NCI-H1092 (cell line): ENCODE results near the gene TTC36.
"Not testable (repeated sequence)": the region's sequence is repeated elsewhere in the genome, so short reads cannot be mapped to it uniquely, and the experiment has no call there.

Experiments used
- DNase-seq: peaks from one replicate; lab custom pipeline; 2025; lab: John Stamatoyannopoulos, UW

Gene TTC36, protein sequence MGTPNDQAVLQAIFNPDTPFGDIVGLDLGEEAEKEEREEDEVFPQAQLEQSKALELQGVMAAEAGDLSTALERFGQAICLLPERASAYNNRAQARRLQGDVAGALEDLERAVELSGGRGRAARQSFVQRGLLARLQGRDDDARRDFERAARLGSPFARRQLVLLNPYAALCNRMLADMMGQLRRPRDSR

DNA sequence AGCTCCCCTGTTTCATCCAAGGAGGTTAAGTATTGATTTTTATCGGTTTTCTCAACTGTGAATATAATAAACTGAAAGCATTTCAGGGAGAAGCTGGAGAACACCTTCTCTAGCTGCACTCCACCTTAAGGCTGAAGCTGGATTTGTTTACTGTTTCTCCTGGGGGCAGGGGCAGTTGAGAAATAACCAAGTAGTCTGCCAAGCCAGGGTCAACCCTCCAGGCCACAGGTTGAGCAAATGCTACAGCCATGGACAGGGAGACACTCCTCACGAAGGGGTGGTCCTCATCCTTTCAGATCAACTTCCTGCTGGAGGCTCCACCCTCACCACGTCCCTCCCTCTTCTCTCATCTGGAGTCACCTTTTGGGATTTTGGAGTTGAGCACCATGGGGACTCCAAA, at the start of gene TTC36:
Gene TTC36, plus strand, starts transcription at position 366 of the 400 bp plus-strand sequence. Its CDS starts 21 bp downstream, at position 387.
- DNase-seq, result no peak

DNA sequence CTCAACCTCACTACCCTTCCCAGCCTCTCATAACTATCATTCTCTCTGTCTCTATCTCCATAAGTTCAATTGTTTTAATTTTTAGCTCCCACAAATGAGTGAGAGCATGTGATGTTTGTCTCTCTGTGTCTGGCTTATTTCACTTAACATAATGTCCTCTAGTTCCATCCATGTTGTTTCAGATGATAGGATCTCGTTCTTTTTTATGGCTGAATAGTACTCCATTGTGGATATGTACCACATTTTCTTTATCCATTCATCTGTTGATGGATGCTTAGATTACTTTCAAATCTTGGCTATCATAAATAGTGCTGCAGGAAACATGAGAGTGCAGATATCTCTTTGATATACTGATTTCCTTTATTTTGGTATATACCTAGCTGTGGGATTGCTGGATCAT, 46.0 kb upstream of the TTC36 start:
- DNase-seq, result not testable (repeated sequence)

DNA sequence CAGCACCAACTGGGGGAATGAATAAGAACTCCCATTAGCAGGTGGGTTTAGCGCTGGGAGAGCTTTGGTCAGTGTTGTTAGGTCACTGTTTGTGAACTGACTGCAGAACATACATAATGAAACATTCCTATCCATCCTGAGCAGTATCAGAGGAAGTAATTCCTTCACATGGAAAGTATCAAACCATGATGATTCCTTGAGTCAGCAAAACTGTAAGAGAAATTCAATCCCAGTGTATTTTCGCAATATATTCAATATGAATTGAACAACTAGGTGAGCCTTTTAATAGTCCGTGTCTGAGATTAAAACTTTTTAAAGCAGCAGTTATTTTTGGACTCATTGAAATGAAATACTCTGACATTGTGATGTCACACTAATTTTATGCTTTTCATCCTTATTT, 42.9 kb upstream of the TTC36 start:
- DNase-seq, result no peak

DNA sequence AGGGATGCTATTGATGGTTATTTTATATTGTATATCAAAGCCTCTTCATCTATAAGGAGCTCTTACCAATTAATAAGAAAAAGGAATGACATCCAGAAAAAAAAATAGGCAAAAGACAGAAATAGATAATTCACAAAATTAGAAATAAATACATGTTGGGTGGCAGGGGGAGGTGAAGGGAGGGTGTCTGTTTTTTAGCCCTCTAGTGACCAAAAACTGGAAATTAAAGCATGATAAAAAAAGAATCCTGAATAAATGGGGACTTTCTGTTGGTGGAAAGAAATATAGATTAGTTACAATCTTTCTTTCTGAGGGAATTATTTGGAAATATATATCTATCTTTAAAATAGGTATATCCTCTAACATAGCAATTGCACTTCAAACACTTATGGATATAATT, 42.0 kb upstream of the TTC36 start:
- DNase-seq, result no peak

DNA sequence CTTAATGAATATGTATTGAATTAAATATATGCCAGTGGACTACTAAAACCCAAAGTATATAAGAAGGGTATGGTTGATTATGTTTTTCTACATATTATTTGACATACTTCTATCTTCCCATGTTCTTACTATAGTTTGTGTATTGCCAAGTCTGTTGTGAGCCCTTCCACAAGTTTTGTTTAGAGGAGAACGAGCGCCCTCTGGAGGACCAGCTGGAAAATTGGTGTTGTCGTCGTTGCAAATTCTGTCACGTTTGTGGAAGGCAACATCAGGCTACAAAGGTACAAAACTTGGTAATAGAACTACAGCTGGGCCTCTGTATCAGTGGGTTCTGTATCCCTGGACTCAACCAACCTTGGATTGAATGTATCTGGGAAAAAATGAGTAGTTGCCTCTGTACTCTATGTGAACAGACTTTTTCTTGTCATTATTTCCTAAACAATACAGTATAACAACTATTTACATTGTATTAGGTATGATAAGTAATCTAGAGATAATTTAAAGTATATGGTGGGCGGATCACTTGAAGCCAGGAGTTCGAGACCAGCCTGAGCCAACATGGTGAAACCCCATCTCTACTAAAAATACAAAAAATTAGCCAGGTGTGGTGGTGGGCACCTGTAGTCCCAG, 38.7 kb upstream of the TTC36 start:
- DNase-seq, result peak; percentile 53

DNA sequence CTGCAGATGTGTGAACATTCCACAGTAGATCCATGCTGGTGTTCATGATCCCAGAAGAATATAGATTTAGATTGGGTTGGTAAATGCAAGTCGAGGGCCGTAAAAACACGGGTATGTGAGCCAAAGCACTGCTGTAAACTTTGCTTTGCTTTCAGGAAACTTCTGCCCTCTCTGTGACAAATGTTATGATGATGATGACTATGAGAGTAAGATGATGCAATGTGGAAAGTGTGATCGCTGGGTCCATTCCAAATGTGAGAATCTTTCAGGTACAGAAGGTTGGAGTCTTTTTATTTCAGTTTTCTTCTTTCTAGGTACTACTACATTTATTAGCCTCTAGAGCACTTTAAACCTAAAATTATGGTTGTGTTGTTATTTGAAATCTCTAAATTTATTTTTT, 36.2 kb upstream of the TTC36 start:
- DNase-seq, result no peak

DNA sequence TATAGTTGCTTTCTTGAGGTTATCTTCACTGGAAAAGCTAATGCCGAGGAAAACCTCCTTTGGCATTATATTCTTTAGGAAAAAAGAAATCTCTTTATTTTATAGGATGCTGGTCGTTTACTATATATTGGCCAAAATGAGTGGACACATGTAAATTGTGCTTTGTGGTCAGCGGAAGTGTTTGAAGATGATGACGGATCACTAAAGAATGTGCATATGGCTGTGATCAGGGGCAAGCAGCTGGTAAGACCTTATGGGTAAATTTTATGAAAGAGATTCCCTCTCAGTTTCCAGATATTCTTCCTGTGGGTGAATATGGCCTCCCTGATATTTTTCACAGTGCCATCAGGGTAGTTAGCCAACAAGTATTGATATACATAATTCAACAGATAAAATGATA, 29.4 kb upstream of the TTC36 start:
- no peak for DNase-seq

DNA sequence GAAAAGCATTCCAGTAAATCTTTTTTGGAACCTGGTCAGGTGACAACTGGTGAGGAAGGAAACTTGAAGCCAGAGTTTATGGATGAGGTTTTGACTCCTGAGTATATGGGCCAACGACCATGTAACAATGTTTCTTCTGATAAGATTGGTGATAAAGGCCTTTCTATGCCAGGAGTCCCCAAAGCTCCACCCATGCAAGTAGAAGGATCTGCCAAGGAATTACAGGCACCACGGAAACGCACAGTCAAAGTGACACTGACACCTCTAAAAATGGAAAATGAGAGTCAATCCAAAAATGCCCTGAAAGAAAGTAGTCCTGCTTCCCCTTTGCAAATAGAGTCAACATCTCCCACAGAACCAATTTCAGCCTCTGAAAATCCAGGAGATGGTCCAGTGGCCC, 24.1 kb upstream of the TTC36 start:
- DNase-seq, result no peak

DNA sequence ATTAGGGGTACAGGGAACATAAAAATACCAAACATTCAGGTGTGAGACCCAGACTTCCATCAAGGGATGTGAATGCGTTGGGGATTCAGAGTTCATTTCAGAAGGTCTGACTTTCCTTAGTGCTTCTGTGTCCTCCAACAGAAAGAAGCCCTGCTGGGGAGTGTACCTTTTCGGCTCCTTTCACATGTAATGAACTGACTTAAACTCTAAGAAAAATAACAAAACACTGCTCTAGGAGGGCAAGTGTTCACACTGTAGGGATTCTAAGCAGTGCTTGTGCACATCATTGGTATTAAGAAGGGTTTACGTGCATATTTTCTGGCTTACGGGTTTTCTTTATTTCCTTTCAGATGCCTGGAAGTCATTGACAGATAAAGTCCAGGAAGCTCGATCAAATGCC, 15.7 kb upstream of the TTC36 start:
- no peak for DNase-seq

DNA sequence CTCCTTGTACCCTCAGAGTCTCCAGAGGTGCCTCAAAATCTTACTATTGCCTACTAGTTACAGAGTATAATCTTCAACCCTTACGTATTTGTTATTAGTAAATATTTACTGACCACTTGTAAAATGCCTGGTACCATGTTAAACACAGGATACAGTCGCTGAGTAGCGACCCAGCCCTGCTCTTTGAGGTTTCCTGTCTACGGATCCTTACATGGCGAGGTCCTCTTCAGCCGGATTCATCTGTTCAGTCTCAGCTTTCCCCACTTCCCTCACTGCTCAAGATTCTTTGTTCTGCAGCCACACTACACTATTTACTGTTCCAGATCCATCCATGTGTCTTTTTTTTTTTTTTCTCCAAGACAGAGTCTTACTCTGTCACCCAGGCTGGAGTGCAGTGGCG, 13.2 kb upstream of the TTC36 start:
- no peak for DNase-seq

DNA sequence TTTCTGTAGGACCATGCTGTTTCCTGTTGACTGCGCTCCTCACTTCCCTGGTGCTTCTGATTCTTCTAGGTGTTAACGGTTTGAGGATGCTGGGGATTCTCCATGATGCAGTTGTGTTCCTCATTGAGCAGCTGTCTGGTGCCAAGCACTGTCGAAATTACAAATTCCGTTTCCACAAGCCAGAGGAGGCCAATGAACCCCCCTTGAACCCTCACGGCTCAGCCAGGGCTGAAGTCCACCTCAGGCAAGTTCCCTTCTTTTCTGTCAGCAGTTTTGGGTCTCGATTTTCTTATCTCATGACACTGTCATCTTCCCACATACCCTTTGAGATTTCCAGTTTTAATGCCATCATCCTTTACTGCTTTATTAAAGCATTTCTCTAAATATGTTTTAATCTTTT, 7.7 kb upstream of the TTC36 start:
- DNase-seq, result no peak

DNA sequence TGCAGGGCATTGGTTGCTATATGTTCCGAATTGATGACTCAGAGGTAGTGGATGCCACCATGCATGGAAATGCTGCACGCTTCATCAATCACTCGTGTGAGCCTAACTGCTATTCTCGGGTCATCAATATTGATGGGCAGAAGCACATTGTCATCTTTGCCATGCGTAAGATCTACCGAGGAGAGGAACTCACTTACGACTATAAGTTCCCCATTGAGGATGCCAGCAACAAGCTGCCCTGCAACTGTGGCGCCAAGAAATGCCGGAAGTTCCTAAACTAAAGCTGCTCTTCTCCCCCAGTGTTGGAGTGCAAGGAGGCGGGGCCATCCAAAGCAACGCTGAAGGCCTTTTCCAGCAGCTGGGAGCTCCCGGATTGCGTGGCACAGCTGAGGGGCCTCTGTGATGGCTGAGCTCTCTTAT, 5.4 kb upstream of the TTC36 start:
- DNase-seq, result no peak

DNA sequence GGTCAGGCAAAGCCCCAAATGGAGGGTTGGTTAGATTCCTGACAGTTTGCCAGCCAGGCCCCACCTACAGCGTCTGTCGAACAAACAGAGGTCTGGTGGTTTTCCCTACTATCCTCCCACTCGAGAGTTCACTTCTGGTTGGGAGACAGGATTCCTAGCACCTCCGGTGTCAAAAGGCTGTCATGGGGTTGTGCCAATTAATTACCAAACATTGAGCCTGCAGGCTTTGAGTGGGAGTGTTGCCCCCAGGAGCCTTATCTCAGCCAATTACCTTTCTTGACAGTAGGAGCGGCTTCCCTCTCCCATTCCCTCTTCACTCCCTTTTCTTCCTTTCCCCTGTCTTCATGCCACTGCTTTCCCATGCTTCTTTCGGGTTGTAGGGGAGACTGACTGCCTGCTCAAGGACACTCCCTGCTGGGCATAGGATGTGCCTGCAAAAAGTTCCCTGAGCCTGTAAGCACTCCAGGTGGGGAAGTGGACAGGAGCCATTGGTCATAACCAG, 4.7 kb upstream of the TTC36 start:
- no peak for DNase-seq

DNA sequence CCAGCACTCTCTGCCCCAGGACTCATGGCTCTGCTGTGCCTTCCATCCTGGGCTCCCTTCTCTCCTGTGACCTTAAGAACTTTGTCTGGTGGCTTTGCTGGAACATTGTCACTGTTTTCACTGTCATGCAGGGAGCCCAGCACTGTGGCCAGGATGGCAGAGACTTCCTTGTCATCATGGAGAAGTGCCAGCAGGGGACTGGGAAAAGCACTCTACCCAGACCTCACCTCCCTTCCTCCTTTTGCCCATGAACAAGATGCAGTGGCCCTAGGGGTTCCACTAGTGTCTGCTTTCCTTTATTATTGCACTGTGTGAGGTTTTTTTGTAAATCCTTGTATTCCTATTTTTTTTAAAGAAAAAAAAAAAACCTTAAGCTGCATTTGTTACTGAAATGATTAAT, 2.9 kb upstream of the TTC36 start:
- no peak for DNase-seq

DNA sequence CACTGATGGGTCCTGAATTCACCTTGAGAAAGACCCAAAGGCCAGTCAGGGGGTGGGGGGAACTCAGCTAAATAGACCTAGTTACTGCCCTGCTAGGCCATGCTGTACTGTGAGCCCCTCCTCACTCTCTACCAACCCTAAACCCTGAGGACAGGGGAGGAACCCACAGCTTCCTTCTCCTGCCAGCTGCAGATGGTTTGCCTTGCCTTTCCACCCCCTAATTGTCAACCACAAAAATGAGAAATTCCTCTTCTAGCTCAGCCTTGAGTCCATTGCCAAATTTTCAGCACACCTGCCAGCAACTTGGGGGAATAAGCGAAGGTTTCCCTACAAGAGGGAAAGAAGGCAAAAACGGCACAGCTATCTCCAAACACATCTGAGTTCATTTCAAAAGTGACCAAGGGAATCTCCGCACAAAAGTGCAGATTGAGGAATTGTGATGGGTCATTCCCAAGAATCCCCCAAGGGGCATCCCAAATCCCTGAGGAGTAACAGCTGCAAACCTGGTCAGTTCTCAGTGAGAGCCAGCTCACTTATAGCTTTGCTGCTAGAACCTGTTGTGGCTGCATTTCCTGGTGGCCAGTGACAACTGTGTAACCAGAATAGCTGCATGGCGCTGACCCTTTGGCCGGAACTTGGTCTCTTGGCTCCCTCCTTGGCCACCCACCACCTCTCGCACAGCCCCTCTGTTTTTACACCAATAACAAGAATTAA, 2.4 kb upstream of the TTC36 start:
- DNase-seq, result no peak

DNA sequence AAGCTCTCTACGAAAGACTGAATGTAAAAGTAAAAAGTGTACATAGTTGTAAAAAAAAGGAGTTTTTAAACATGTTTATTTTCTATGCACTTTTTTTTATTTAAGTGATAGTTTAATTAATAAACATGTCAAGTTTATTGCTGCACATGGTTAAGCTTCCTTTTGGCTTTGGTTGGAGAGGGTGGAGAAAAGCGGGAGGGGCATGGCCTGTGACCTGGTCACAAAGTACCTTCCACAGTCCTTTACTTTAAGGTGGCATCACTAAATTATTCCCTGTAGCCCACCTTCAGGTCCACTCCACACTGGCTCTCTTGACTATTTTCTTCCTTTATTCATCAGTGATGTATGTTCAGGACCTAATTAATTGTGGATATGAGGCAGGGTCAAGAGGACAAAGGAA, 586 bp upstream of the TTC36 start:
- DNase-seq, result no peak

DNA sequence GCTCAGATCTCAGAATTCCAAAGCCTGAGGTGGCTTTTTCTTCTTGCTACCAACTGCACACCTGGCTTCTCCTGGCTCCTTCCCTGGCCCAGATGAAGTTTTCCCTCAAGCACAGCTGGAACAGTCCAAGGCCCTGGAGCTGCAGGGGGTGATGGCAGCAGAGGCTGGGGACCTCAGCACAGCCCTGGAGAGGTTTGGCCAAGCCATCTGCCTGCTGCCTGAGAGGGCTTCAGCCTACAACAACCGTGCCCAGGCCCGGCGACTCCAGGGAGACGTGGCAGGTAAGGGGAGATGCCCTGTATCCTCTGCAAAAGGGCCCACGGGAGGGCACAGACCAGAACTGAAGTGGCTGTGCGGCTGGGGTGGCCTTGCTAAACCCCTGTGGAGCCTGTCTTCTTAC, 1.2 kb downstream of the TTC36 start:
- DNase-seq, result no peak

DNA sequence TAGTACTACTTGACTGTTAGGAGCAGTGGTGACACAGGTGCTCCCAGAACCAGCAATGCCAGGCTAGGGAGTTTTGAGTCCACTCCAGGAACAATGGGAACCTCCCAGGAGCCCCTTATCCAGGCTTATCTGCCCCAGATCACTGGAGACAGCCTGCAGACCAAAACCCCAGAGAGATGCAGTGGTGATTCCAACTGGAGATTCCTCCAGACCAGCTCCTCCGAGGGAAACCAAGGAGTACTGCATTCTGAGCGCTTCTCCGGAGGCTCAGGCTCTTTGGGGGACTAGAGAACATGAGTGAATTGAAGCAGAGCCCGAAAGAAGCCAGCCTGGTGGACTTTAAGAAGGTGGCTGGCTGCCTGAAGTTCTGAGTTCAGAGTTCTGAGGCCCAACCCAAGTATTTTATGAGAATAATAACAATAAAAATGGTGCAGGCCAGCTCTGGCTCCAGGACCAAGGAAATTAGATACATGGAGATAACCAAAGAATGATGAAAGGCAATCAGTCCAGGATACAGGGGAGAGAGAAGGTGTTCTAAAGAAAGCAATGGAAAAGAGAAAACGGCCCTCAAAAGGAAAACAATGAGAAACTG, 2.4 kb downstream of the TTC36 start:
- no peak for DNase-seq

DNA sequence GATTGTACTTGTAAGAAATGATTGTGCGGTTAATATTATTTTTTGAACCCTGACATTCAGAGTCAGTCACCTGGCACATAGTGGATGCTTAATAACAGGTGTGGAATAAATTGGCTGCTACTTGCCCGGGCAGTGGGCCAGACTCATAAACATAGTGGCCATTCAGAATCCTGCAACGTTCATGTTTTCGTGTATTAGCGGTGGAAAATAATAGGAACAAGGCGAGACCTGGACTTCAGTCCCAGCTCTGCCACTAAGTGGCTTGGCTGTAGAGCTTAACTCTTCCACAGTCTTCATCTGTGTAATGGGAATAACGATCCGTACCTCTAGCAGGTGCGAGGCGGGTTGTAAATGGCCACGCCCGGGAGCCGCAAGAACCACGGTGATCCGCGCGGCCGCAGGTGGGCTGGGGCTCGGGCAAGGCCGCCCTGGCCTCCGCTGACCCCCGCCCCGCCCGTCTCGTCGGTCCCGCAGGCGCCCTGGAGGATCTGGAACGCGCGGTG, 3.0 kb downstream of the TTC36 start:
- DNase-seq, result peak; percentile 80

DNA sequence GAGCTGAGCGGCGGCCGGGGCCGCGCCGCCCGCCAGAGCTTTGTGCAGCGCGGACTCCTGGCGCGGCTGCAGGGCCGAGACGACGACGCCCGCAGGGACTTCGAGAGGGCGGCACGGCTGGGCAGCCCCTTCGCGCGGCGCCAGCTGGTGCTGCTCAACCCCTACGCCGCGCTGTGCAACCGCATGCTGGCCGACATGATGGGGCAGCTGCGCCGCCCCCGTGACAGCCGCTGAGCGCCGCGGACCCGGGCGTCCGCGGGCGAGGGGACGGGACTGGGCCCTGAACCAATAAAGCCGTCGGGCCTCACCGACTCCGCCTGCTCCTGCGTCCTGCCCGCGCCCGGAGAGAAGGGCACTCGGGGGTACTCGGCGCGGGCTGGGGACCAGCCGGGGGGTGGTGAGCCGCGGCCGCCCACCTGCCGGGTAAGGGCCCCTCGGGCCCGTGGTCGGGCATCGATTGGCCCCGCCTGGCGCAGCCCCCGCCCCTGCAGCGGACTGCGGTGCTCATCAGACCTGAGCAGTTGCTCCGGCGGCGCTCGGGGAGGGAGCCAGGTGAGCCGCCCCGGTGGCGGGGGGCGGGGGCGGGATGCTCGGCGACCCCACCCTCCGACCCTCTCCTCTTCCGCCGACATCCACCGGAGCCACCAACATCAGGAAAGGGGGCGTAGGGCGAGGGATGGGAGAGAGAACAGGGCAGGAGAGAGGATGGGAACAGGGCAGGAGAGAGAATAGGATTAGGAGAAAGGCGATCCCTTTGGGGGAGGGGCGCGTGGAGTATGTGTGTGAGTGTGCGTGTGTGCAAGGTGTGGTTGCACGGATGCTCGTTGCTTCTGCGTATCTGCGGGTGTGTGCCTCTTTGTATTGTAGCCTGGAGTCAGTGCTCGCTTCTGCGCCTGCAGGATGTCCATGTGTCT, 3.7 kb downstream of the TTC36 start, which contains the start of gene TMEM25:
Gene TMEM25, plus strand, starts transcription at position 510 of the 914 bp plus-strand sequence. CDS start 610 bp downstream, outside the sequence.
- DNase-seq, result peak; percentile 80

DNA sequence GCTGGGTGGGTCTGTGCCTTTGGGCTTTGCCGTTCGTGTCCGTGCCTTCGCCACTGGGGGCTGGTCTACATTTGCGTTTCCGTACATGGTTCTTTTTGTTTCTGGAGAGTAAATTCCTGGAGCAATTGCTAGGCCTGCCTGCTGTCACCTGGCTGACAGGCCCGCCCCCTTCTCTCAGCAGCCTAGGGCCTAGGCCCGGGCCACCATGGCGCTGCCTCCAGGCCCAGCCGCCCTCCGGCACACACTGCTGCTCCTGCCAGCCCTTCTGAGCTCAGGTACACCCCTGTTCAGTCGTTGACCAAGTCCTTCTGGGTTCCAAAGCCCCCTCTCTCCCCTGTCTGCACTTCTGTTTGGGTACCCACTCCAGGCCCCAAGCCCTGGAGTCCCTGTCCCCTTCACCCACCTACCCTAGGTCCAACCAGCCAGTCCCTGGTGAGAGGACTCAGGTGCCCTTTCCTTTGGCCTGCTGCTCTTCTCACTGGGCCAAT, 4.4 kb downstream of the TTC36 start:
- no peak for DNase-seq
